Neuronal stem cell (in vitro differentiated cells): ENCODE measurements around the gene RAB1A.

Source experiments
- DNase-seq: peaks from one replicate; pipeline ENCODE4 v3.0.0-alpha.2; 2013; ENCODE audit warnings: low spot score
- H2AFZ ChIP-seq: one replicate; pipeline ENCODE4 v1.6.1; 2013; ENCODE audit warnings: mild to moderate bottlenecking, low read length, inconsistent platforms
- H2AK5ac ChIP-seq: 2 replicates; pipeline ENCODE4 v1.6.1; 2013; ENCODE audit warnings: low read depth, mild to moderate bottlenecking, inconsistent platforms, low read length, moderate library complexity, mixed read lengths
- H2BK120ac ChIP-seq: 2 replicates; pipeline ENCODE4 v1.6.1; 2013; ENCODE audit warnings: low read depth, mild to moderate bottlenecking, inconsistent platforms, low read length, moderate library complexity, mixed read lengths
- H2BK12ac ChIP-seq: one replicate; pipeline ENCODE4 v1.6.1; 2013; ENCODE audit warnings: low read length, inconsistent platforms
- H2BK15ac ChIP-seq: 2 replicates; pipeline ENCODE4 v1.6.1; 2013; ENCODE audit warnings: mild to moderate bottlenecking, low read length, inconsistent platforms, mixed read lengths
- H2BK5ac ChIP-seq: one replicate; pipeline ENCODE4 v1.6.1; 2013; ENCODE audit warnings: inconsistent platforms, mild to moderate bottlenecking, low read length, moderate library complexity
- H3K14ac ChIP-seq: one replicate; pipeline ENCODE4 v1.6.1; 2013; ENCODE audit warnings: low read length, inconsistent platforms
- H3K18ac ChIP-seq: 2 replicates; pipeline ENCODE4 v1.6.1; 2013; ENCODE audit warnings: low read length, inconsistent platforms
- H3K23ac ChIP-seq: 2 replicates; pipeline ENCODE4 v1.6.1; 2013; ENCODE audit warnings: low read depth, mild to moderate bottlenecking, mixed read lengths, low read length, inconsistent platforms; ENCODE audit not compliant: poor library complexity
- H3K27ac ChIP-seq: replicated peaks from 3 replicates; pipeline ENCODE4 v1.5.1; 2013; ENCODE audit warnings: low read length, inconsistent platforms
- H3K27me3 ChIP-seq, 3 experiments: 2 replicates each; pipeline ENCODE4 v1.6.1; 2013; ENCODE audit warnings: low read length in 3 of 3, mild to moderate bottlenecking in 2 of 3, inconsistent platforms in 1 of 3, low read depth in 1 of 3, mixed read lengths in 1 of 3, moderate library complexity in 1 of 3; ENCODE audit not compliant: control insufficient read depth in 3 of 3, insufficient read depth in 3 of 3
- H3K36me3 ChIP-seq, 2 donors: replicated peaks in 1 of 2; 2 replicates each; pipeline ENCODE4 v1.6.1; 2013; ENCODE audit warnings: low read length in 2 of 2; ENCODE audit not compliant: control insufficient read depth in 2 of 2, insufficient read depth in 2 of 2
- H3K4ac ChIP-seq: 2 replicates; pipeline ENCODE4 v1.6.1; 2013; ENCODE audit warnings: inconsistent platforms, mild to moderate bottlenecking, low read length, moderate library complexity
- H3K4me1 ChIP-seq, 2 donors: 1 replicate in 1 of 2; 2 replicates in 1 of 2; pipeline ENCODE4 v1.6.1; 2013; ENCODE audit warnings: low read length in 2 of 2, low read depth in 1 of 2; ENCODE audit not compliant: control insufficient read depth in 2 of 2, insufficient read depth in 1 of 2
- H3K4me2 ChIP-seq: one replicate; pipeline ENCODE4 v1.6.1; 2013; ENCODE audit warnings: mild to moderate bottlenecking, low read length, inconsistent platforms; ENCODE audit not compliant: insufficient read depth, poor library complexity, severe bottlenecking
- H3K4me3 ChIP-seq, 2 donors: 2 replicates each; pipeline ENCODE4 v1.5.1; 2013; ENCODE audit warnings: low read length in 2 of 2, mild to moderate bottlenecking in 2 of 2, inconsistent platforms in 1 of 2, moderate library complexity in 1 of 2
- H3K79me1 ChIP-seq: one replicate; pipeline ENCODE4 v1.6.1; 2013; ENCODE audit warnings: low read depth, mild to moderate bottlenecking, inconsistent platforms, low read length, moderate library complexity
- H3K9ac ChIP-seq: one replicate; pipeline ENCODE4 v1.6.1; 2013; ENCODE audit warnings: mild to moderate bottlenecking, low read depth, low read length, inconsistent platforms; ENCODE audit not compliant: poor library complexity
- H3K9me3 ChIP-seq, 2 donors: replicated peaks in 1 of 2; 2 replicates each; pipeline versions ENCODE3 to v1.6.1; 2013; ENCODE audit warnings: low read length in 2 of 2, mild to moderate bottlenecking in 2 of 2, inconsistent platforms in 1 of 2, low read depth in 1 of 2, mixed read lengths in 1 of 2, moderate library complexity in 1 of 2; ENCODE audit not compliant: control insufficient read depth in 2 of 2, insufficient read depth in 1 of 2
- H4K8ac ChIP-seq: one replicate; pipeline ENCODE4 v1.6.1; 2013; ENCODE audit warnings: low read depth, mild to moderate bottlenecking, inconsistent platforms, low read length, moderate library complexity
- H4K91ac ChIP-seq: one replicate; pipeline ENCODE4 v1.6.1; 2013; ENCODE audit warnings: low read length, low read depth, mild to moderate bottlenecking, inconsistent platforms; ENCODE audit not compliant: poor library complexity
- WGBS, 2 donors: extraction: QIAGEN DNeasy Blood & Tissue Kit; methylation state at CpG; one replicate each; pipeline ENCODE4 v1.1.7; 2013; ENCODE audit warnings: missing lambda C conversion rate in 2 of 2, mixed read lengths in 1 of 2; ENCODE audit not compliant: insufficient read length in 2 of 2, insufficient replicate concordance in 1 of 2; ENCODE audit errors: extremely low coverage in 2 of 2; 5-methylcytosine and 5-hydroxymethylcytosine counted together

The RAB1A gene

DNA sequence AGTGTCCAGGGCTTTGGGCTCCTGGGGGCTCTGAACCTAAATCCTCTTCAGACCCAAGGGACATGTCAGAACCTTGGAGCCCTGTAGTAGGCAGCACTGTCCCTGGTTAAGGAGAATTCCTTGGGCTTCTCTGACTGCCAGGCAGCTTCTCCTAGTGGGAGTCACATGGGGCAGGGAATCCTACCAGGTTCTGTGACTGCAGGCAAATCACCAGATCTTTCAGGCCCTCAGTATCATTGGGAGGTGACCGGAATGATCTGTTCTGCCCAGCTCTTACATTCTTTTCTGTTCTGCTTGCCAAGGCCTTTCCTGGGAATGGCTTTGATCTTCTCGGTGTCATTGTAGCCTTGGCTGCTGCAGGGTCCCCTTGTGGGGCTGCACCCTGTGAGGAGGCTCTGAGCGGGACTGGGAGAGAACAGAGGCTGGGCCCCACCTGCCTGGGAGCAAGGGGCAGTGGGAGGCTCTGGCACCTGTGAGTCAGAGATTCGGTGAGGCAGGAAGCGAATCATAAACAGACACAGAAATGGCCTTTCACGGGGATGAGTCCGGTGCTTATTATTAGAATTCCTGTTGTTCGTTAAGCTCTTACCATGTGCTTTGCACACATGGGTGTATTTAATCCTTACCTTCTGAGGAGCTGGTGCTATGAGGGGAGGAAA lies 59.6 kb downstream of the RAB1A start:
- H3K14ac ChIP-seq, result no peak overlapping the region
- no peak overlapping the region for H2BK15ac ChIP-seq
- no peak overlapping the region for H2AK5ac ChIP-seq
- H3K79me1 ChIP-seq, result peaks cover 11% of the 10 kb centered on the region
- no peak overlapping the region for H3K18ac ChIP-seq
- H3K4me2 ChIP-seq, result no peak overlapping the region
- H2BK120ac ChIP-seq, result no peak overlapping the region
- peak overlapping the region; percentile 26 for H2BK5ac ChIP-seq
- no peak overlapping the region for H3K27ac ChIP-seq
- no peak overlapping the region for H2BK12ac ChIP-seq
- DNase-seq, result no peak
- H3K9me3 ChIP-seq, result no peaks in the 10 kb centered on the region
- no peak overlapping the region for H4K8ac ChIP-seq
- H3K36me3 ChIP-seq, result peaks cover 45 to 84% of the 10 kb centered on the region in 2 donors
- no peak overlapping the region for H2AFZ ChIP-seq
- peak overlapping the region; percentile 82 for H3K23ac ChIP-seq
- H3K4me1 ChIP-seq, result peaks cover 0 to 4% of the 10 kb centered on the region in 2 donors
- no peak overlapping the region for H3K4ac ChIP-seq
- WGBS, 2 donors, result no CpG with 5 or more reads among the region's 8 CpGs
- H3K27me3 ChIP-seq, result no peaks in the 10 kb centered on the region
- H3K4me3 ChIP-seq, result no peak overlapping the region
- H3K9ac ChIP-seq, result no peak overlapping the region
- no peak overlapping the region for H4K91ac ChIP-seq

- Histone ChIP-seq H2BK12ac (no peak overlapping the region), H4K8ac (no peak overlapping the region), H2BK15ac (no peak overlapping the region), H3K14ac (no peak overlapping the region), H3K36me3 (peaks cover 43 to 81% of the 10 kb centered on the region in 2 donors), H4K91ac (no peak overlapping the region), H3K4ac (no peak overlapping the region), H3K27me3 (no peaks in the 10 kb centered on the region), H2BK120ac (no peak overlapping the region), H2BK5ac (peak overlapping the region; percentile 26), H3K9ac (no peak overlapping the region), H3K9me3 (no peaks in the 10 kb centered on the region), H3K4me3 (no peak overlapping the region), H3K4me1 (peaks cover 0 to 7% of the 10 kb centered on the region in 2 donors), H3K18ac (no peak overlapping the region), H2AK5ac (no peak overlapping the region), H3K27ac (no peak overlapping the region), H2AFZ (no peak overlapping the region), H3K23ac (no peak overlapping the region), H3K79me1 (peaks cover 14% of the 10 kb centered on the region), H3K4me2 (no peak overlapping the region)
- DNase-seq, result no peak
- WGBS, 2 donors, result no CpG with 5 or more reads among the region's 6 CpGs
These were observed 60.5 kb downstream of the RAB1A start for GRCh38 chr2:65069439-65069824.

GRCh38 chr2:65067806-65068553 lies 61.9 kb downstream of the RAB1A start:
- Histone ChIP-seq H3K4me3 (no peak overlapping the region), H3K4me2 (no peak overlapping the region), H3K4ac (no peak overlapping the region), H2BK120ac (no peak overlapping the region), H2BK15ac (no peak overlapping the region), H2BK5ac (peak overlapping the region; percentile 44), H3K18ac (peak overlapping the region; percentile 19), H3K9me3 (no peaks in the 10 kb centered on the region), H4K91ac (no peak overlapping the region), H4K8ac (no peak overlapping the region), H3K14ac (no peak overlapping the region), H2AFZ (no peak overlapping the region), H3K27ac (no peak overlapping the region), H2AK5ac (no peak overlapping the region), H3K27me3 (no peaks in the 10 kb centered on the region), H3K36me3 (peaks cover 34 to 70% of the 10 kb centered on the region in 2 donors), H3K4me1 (peaks cover 0 to 10% of the 10 kb centered on the region in 2 donors), H2BK12ac (no peak overlapping the region), H3K23ac (no peak overlapping the region), H3K9ac (no peak overlapping the region), H3K79me1 (peaks cover 14% of the 10 kb centered on the region)
- DNase-seq, result no peak
- no CpG with 5 or more reads among the region's 14 CpGs for WGBS, 2 donors
